Measurements from ENCODE around the gene CDH4.

- TF ChIP-seq SP2 (tag by site-specific recombination; IDR thresholded peaks at IDR 0.05) (no peak), ZNF394 (tag by site-specific recombination; IDR thresholded peaks at IDR 0.05; ENCODE audit: borderline replicate concordance) (no peak), PATZ1 (tag by site-specific recombination; IDR thresholded peaks at IDR 0.05) (no peak), ZBTB7A (tag by site-specific recombination; IDR thresholded peaks at IDR 0.05; ENCODE audit: low read depth) (no peak), ZNF830 (tag by site-specific recombination; IDR thresholded peaks at IDR 0.05; ENCODE audit: low read depth) (no peak), ZNF221 (tag by site-specific recombination; IDR thresholded peaks at IDR 0.05; ENCODE audit: borderline replicate concordance) (no peak), ZNF530 (tag by site-specific recombination; IDR thresholded peaks at IDR 0.05; ENCODE audit: low read depth) (no peak)
- TF ChIP-seq, protein P1, sequence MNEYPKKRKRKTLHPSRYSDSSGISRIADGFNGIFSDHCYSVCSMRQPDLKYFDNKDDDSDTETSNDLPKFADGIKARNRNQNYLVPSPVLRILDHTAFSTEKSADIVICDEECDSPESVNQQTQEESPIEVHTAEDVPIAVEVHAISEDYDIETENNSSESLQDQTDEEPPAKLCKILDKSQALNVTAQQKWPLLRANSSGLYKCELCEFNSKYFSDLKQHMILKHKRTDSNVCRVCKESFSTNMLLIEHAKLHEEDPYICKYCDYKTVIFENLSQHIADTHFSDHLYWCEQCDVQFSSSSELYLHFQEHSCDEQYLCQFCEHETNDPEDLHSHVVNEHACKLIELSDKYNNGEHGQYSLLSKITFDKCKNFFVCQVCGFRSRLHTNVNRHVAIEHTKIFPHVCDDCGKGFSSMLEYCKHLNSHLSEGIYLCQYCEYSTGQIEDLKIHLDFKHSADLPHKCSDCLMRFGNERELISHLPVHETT (tag by site-specific recombination; IDR thresholded peaks at IDR 0.05) = no peak
- TF ChIP-seq, protein P2, sequence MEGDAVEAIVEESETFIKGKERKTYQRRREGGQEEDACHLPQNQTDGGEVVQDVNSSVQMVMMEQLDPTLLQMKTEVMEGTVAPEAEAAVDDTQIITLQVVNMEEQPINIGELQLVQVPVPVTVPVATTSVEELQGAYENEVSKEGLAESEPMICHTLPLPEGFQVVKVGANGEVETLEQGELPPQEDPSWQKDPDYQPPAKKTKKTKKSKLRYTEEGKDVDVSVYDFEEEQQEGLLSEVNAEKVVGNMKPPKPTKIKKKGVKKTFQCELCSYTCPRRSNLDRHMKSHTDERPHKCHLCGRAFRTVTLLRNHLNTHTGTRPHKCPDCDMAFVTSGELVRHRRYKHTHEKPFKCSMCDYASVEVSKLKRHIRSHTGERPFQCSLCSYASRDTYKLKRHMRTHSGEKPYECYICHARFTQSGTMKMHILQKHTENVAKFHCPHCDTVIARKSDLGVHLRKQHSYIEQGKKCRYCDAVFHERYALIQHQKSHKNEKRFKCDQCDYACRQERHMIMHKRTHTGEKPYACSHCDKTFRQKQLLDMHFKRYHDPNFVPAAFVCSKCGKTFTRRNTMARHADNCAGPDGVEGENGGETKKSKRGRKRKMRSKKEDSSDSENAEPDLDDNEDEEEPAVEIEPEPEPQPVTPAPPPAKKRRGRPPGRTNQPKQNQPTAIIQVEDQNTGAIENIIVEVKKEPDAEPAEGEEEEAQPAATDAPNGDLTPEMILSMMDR (tag by site-specific recombination; IDR thresholded peaks at IDR 0.05) = no peak
- TF ChIP-seq, protein P3, sequence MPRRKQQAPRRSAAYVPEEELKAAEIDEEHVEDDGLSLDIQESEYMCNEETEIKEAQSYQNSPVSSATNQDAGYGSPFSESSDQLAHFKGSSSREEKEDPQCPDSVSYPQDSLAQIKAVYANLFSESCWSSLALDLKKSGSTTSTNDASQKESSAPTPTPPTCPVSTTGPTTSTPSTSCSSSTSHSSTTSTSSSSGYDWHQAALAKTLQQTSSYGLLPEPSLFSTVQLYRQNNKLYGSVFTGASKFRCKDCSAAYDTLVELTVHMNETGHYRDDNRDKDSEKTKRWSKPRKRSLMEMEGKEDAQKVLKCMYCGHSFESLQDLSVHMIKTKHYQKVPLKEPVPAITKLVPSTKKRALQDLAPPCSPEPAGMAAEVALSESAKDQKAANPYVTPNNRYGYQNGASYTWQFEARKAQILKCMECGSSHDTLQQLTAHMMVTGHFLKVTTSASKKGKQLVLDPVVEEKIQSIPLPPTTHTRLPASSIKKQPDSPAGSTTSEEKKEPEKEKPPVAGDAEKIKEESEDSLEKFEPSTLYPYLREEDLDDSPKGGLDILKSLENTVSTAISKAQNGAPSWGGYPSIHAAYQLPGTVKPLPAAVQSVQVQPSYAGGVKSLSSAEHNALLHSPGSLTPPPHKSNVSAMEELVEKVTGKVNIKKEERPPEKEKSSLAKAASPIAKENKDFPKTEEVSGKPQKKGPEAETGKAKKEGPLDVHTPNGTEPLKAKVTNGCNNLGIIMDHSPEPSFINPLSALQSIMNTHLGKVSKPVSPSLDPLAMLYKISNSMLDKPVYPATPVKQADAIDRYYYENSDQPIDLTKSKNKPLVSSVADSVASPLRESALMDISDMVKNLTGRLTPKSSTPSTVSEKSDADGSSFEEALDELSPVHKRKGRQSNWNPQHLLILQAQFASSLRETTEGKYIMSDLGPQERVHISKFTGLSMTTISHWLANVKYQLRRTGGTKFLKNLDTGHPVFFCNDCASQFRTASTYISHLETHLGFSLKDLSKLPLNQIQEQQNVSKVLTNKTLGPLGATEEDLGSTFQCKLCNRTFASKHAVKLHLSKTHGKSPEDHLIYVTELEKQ (tag by site-specific recombination; IDR thresholded peaks at IDR 0.05; ENCODE audit: borderline replicate concordance) = no peak
Observed at GRCh38 chr20:61922411-61922810, 670.4 kb downstream of the CDH4 start.
